GM18873 (cell line): ENCODE results near the gene ATN1.

Experiments used
- ATAC-seq: cut with Tn5 transposase; IDR thresholded peaks from one replicate; pipeline ENCODE4 v1.9.1; 2021; ENCODE audit warnings: mild to moderate bottlenecking, moderate library complexity, moderate number of reproducible peaks; ENCODE audit not compliant: unreplicated experiment, low FRiP score

ATN1 gene

GRCh38 chr12:6968426-6968825 lies 40.7 kb downstream of the ATN1 start:
- no peak for ATAC-seq

GRCh38 chr12:6970096-6970527 lies 42.4 kb downstream of the ATN1 start:
- no peak for ATAC-seq

GRCh38 chr12:6974180-6974579 lies 46.4 kb downstream of the ATN1 start:
- no peak for ATAC-seq

DNA sequence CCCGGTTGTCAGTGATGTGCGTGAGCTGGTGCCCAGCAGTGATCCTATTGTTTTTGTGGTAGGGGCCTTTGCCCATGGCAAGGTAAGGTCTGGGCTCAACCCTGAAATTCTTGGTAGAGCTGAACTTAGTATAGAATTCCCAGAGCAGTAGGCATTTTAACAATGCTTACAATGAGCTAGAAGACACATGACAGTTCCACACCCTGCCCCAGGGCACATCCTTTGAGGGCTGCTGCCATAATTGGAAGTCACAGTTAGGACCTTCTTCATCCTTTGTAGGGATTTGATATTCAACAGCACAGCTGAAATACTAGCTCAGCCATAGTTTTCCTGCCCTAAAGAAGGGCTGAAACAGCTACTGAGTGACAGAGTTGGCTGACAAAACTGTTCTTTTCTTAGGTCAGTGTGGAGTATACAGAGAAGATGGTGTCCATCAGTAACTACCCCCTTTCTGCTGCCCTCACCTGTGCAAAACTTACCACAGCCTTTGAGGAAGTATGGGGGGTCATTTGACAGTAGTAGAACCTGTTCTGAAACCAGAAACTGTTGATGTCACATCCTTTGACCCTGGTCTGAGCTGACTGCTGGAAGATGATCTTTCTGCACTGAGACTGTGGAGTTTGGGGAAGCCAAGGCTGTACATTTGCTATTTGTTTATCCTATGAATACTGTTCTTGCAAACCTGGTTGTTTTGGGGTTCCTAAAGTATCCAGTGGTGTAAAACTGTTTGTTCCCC lies 47.7 kb downstream of the ATN1 start:
- no peak for ATAC-seq

- ATAC-seq = no peak
Measured at GRCh38 chr12:6977653-6978052, 49.9 kb downstream of the ATN1 start.

DNA sequence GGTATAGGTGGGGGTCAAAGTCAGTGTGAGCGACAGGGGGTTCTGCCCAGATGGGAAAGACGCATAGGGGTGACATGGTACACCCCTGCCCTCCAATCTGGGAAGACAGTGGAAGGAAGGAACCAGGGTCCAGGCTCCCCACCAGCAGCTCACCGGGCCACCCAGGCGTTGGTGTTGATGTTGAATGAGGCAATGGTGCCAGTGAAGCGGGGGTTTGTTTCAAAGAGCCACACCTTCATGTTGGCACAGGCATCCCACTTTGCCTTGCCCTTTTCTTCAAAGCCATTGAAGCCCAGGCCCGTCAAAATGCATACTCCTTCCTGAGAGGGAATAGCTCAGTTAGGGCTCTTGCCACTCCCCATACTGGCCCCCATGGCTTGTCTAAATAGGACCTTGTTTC lies 50.4 kb downstream of the ATN1 start:
- no peak for ATAC-seq

GRCh38 chr12:6978611-6979011 lies 50.9 kb downstream of the ATN1 start:
- no peak for ATAC-seq

- ATAC-seq = no peak
Measured at GRCh38 chr12:6979021-6979420, 51.3 kb downstream of the ATN1 start.

DNA sequence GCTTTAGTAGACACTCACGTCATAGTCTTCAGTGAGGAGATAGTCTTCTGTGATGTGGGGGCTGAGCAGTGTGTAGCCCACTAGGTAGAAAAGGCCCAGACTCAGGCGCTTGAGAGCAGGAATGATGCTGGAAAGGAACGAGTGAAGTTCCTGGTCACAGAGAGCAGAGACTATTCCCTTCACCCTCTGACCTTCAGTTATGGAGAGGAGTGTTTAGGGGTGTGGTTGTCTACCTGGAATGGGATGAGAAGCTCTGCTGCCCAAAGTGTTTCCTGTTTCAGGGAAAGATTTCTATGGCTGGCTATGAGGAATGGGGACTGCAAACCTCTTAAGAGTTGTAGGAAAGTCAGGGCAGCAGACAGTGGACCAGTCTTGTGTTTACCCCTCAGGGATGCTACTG lies 51.7 kb downstream of the ATN1 start:
- ATAC-seq = no peak

DNA sequence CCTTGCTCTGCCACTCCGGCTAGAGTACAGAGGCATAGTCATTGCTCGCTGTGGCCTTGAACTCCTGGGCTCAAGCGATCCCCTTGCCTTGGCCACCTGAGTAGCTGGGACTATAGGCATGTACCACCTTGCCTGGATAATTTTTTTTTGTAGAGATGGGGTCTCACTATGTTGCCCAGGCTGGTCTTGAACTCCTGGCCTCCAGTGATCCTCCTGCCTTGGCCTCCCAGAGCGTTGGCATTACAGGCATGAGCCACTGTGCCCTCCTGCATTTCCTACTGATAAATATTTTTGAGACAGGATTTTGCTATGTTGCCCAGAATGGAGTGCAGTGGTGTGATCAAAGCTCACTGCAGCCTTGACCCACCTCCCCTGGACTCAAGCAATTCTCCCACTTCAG lies 52.3 kb downstream of the ATN1 start:
- ATAC-seq = no peak

GRCh38 chr12:6980740-6981139 lies 53.0 kb downstream of the ATN1 start:
- ATAC-seq = no peak

DNA sequence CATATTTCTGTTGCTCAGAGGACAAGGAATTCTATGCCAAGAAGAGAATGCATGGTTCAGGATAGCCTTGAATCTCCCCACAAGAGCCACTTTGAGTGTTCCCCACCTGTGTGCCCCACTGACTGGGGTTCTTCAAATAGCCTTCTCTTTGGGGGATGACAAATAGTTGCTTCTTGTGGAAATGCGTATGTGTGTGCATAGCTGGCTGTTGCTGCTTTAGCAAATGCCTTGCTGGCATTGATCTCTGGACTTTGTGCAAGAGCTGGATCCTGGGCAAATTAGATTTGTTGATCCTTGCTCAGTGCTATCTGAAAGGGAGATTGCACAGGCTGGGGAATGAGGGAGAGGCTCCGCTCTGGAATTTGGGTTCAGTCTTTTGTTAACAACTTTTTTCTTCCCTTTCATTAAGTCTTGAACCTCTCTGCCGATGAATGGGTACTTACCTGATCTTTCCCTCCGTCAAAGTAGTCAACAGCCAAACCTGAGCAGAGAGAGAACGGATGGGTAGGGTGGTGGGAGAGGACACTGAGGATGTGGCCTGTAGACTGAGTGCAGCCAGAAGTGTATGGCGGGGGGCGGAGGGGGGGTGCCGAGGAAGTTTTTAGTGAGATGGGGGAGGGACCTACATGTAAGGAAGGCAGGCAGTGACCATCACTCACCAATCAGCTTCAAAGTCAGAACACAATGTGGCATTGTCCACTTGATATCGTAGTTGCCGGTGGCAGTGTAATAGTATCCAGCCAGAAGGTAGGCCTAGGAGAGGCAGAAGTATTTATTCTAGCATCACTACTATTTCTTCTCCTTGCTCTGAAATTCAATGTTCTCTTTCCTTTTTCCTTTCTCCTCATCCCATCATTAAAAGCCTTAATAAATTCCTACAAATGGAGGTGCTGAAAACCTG lies 53.6 kb downstream of the ATN1 start:
- ATAC-seq = no peak

DNA sequence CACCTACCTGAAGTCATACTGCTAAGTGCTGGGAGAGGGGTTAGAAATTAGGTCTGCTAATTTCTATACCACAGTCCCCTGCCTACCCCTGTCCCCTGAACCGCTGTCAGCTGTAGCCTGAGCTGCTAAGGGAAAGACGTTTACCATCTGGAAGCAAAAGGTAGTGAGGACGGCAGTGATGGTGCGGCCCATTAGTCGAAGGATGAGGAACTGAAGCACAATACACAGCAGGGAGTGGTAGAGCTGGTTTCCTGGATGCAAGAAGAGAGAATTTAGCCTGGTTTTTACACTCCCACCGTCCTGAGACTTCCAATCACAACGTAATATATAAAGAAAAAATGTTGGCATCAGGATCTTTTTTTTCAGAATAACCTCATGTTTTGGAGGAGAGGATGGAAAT lies 54.8 kb downstream of the ATN1 start:
- ATAC-seq = no peak

- ATAC-seq = no peak
Measured at GRCh38 chr12:6987956-6988553, 60.3 kb downstream of the ATN1 start.
